ENCODE measurements around the gene OR10A2. TPM values are rescaled to one million over a fixed set of nuclear protein-coding genes. Genes with fewer than 3 reads are reported as not detected.

OR10A2 gene, protein sequence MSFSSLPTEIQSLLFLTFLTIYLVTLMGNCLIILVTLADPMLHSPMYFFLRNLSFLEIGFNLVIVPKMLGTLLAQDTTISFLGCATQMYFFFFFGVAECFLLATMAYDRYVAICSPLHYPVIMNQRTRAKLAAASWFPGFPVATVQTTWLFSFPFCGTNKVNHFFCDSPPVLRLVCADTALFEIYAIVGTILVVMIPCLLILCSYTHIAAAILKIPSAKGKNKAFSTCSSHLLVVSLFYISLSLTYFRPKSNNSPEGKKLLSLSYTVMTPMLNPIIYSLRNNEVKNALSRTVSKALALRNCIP
- not detected for total RNA-seq

DNA sequence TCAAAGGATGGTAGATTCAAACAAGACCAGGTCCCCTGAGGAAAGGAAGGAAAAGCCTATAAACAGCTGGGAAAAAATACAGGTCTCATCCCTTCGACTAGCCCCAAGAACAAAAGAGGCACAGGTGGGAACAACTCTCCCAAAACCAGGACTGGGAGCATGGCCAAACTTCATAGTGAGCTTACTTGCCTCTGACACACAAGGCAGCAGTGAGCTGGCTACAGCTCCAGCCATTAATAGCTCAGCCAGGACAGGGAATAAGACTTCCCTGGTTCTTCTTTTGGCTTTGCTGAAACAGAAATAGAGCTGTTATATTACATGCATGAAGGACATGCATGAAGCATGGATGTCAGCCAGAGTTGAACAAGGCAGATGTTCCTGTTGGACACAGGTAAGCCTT lies at the start of gene OR10A2:
Gene OR10A2, plus strand, starts transcription at position 97 of the 400 bp plus-strand sequence. CDS start 6,698 bp downstream, outside the sequence.
- ATAC-seq (ENCODE audit: low FRiP score) (no peak), DNase-seq (ENCODE audit: low spot score) (no peak)
- TF ChIP-seq, protein P1, sequence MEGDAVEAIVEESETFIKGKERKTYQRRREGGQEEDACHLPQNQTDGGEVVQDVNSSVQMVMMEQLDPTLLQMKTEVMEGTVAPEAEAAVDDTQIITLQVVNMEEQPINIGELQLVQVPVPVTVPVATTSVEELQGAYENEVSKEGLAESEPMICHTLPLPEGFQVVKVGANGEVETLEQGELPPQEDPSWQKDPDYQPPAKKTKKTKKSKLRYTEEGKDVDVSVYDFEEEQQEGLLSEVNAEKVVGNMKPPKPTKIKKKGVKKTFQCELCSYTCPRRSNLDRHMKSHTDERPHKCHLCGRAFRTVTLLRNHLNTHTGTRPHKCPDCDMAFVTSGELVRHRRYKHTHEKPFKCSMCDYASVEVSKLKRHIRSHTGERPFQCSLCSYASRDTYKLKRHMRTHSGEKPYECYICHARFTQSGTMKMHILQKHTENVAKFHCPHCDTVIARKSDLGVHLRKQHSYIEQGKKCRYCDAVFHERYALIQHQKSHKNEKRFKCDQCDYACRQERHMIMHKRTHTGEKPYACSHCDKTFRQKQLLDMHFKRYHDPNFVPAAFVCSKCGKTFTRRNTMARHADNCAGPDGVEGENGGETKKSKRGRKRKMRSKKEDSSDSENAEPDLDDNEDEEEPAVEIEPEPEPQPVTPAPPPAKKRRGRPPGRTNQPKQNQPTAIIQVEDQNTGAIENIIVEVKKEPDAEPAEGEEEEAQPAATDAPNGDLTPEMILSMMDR (IDR thresholded peaks at IDR 0.05) = no peak

DNA sequence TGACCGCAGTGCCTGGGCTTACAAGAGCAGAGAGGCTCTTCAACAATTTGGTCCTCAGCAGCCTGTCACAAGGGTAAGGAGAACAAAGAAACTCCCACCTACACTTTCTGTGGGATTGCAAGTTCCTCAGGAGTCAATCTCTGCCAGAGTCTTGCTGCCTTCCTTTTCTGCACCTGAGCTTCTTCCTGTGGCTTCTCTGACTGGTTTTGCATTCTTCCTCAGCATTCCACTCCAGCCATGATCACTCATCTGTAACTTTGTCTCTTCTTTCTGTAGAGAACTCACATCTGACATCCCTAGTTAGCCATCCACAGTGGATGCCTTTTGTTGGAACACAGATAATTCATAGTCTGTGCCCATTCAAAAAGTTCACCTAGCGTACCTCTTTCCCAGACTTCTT lies 49.2 kb upstream of the OR10A2 start:
- DNase-seq (ENCODE audit: low spot score) (no peak), ATAC-seq (ENCODE audit: low FRiP score) (no peak)
- TF ChIP-seq, protein P1 (IDR thresholded peaks at IDR 0.05) = no peak

DNA sequence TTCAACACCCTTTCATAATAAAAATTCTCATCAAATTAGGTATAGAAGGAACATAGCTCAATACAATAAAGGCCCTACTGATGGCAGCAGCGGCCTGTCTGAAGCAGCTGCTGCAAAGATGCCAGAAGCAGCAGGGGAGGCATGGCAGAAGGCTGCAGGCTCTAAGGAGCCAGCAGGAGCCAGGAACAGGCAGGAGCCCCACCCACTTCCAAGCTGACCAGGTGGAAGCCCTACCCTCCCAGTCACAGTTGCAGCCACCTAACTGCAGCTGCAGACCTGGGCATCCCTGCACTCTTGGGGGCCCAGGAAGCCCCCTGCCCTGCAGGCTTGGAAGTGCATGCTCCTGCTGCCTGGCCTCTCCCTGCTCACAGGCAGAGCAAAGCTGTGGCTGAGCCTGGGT lies 45.2 kb upstream of the OR10A2 start:
- no peak for DNase-seq (ENCODE audit: low spot score)
- TF ChIP-seq, protein P1 (IDR thresholded peaks at IDR 0.05) = no peak
- no peak for ATAC-seq (ENCODE audit: low FRiP score)

DNA sequence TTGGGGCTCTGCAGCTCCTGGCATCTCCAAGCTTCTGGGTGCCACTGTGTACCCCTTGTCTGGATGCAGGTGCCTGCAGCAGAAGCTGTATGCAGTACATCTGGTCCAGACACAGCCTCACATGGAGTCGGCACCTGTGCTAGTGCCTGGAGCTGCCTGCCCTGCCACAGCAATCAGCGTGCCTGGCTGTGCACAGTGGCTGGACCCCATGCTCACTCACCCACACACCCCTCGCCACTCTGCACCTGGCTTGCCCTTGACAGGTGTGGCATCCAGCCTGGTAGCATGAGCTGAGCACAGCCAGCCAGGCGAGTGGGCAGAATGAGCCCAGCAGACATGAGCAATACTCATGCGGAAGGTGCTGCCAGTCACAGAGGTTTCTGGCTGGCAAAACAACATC lies 43.9 kb upstream of the OR10A2 start:
- ATAC-seq (ENCODE audit: low FRiP score) (peak; percentile 28), DNase-seq (ENCODE audit: low spot score) (no peak)
- TF ChIP-seq, protein P1 (IDR thresholded peaks at IDR 0.05) = no peak

DNA sequence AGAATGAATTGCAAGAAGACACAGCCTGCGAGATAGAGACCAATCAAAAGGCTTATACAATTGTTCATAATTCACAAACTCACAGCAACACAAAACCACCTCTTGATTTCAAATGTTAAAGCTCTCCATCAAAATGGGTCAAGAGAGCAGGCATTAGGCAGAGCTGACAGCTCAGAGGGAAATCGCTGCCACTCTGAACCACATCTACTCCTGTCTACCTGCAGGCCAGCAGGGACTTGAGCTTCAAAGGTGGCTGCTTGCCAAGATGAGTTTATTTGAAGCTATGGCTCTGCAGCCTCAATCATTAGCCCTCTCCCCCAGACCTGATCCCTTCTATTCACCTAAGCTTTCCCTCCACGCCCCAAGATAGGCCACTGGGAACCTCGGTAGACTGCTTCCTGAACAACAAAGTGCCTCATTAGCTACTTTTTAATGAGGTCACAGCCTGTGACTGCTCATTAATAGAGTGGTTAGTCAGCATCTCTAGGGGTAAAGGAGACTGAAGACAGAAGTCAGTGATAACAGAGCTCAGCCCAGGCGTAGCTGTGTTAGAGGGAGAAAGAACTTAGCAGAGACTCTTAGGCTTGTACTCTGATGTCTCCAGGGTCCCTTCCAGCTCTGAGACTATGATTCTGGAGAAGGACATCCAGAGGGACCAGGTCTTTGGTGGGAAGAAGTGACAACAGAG lies 38.6 kb upstream of the OR10A2 start:
- DNase-seq (ENCODE audit: low spot score) = no peak
- no peak for ATAC-seq (ENCODE audit: low FRiP score)
- TF ChIP-seq, protein P1 (IDR thresholded peaks at IDR 0.05) = no peak

DNA sequence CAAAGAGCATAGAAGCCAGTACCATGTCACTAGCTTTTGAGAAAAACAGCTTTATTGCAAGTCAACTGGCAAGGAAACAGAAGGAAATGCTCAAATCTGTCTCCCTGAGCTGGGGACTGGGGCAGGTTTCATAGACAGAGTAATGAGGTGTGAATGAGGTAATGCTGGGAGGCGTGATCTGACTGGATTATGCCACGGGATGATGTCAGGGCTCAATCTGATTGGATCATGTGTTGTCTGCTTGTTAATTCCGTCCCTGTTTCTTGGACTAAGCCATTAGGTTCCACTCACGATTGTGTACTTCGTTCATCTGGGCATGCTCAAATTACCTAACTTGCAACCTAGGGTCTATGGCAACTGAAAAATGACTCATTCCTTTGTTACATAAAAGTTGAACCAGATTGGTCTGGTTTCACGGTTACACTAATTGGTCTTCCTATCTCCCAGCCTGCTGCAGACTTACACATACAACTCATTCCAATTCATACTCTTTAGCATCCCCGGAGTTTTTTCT lies 37.6 kb upstream of the OR10A2 start:
- ATAC-seq (ENCODE audit: low FRiP score) = no peak

More for the DNA sequence above, 37.6 kb upstream of the OR10A2 start:
- no peak for DNase-seq (ENCODE audit: low spot score)
- TF ChIP-seq, protein P1 (IDR thresholded peaks at IDR 0.05) = no peak
